GM10847 (cell line): ENCODE data around the gene SLC17A7.

Experiments used
- POLR2A ChIP-seq: IDR thresholded peaks from 2 replicates; pipeline ENCODE4 v1.6.1; 2011; ENCODE audit not compliant: insufficient read length; ENCODE audit errors: extremely low read depth

The SLC17A7 gene

DNA sequence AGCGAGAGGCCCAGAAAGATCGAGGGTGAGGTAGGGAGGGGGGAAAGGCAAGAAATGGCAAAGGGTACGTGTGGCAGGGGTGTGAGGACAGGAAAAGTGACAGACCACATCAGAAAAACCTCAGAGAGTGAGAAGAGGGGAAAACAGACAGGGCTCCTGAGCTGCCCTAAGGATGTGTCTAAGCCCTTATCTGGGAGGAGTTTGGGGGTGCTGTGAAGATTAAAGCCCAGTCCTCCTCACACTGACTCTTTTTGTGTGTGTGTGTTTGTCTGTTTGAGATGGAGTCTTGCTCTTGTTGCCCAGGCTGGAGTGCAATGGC is 17.4 kb downstream of the SLC17A7 start:
- no peak for TF ChIP-seq POLR2A

DNA sequence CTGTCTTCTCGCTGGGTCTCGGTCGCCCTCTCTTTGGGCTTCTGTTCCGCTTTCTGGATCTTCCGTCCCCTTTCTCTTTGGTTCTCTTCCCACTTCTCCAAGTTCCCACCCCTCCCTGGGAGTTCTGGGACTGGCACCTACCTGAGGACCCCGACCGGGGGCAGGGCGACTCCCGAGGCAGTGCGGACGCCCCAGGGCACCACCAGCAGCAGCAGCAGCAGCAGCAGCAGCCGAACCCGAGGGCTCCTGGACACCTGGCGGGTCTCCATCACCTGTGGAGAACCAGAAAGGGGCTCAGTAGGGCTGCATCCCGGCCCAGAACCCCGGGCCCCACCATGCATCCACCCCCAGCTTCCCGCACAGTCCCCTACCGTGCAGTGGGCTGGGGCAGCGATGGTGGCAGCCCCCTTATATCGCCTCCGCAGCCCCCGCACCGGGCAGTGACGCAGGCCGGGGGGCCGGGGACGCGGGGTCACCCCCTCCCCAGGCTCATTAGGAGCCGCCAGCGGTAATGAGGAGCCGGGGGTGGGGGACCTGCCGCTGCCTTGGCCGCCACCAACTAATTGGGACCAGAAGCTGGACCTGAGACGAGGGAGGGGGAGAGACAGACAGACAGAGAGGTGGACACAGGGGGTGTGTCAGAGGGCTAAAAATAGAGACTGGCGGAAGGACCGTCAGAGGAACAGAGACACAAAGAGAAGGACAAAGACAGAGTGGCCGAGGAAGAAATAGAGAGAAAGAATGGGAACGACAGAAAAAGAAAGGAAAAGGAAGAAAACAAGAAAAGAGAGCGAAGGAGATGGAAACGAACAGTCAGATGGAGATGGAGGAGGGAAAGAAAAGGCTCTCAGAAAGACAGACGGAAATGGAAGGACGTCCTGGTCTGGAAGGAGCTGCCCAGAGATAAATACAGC is 18.0 kb downstream of the SLC17A7 start, which contains the start of gene PTH2:
TSS of gene PTH2 (minus strand) at position 371 of the 914 bp plus-strand sequence. CDS start at position 269, 102 bp downstream.
- TF ChIP-seq POLR2A: no peak

DNA sequence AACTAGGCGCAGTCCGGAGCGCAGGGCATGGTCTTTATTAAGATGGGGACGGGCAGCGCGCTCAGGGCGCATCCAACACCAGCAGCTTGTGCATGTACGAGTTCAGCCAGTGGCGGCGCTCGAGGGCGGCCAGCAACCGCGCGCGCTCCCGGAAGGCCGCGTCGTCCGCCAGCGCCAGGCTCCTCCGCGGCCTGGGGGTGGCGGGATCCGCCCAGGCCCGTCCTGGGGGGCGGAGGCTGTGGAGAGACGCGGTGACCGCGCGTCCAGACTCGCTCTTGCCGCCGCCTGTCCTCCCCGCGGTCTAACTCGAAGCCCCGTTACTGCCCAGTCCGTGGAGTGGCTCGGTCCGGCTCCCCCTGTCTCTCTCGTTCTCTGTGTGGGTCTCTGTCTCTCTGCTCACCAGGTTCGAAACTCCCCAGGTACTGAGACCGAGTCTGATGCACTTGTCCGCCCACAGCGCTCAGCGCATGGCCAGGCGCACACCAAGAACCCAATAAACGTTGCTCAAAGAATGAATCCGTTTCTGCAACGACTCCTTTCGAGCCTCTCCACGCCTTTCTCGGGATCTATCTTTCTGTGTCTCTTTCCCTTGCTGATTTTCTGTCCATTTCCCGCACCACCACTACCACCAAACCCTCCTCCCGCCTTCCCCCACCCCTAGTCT is 18.8 kb downstream of the SLC17A7 start:
- TF ChIP-seq POLR2A: no peak

DNA sequence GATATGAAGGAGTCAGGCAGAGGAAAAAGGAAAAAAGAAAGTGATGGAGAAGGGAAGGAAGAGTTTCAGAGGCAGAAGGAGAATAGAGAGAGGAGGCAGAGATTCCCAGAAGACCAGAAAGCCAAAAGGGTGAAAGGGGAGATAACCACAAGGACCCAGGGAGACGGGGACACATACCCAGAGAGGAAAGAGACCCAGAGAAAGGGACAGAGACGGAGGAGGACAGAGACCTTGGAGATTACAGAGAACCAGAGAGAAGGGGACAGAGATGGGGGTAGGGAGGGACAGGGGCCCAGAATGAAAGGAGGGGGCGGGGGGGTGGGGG is 19.5 kb downstream of the SLC17A7 start:
- no peak for TF ChIP-seq POLR2A

DNA sequence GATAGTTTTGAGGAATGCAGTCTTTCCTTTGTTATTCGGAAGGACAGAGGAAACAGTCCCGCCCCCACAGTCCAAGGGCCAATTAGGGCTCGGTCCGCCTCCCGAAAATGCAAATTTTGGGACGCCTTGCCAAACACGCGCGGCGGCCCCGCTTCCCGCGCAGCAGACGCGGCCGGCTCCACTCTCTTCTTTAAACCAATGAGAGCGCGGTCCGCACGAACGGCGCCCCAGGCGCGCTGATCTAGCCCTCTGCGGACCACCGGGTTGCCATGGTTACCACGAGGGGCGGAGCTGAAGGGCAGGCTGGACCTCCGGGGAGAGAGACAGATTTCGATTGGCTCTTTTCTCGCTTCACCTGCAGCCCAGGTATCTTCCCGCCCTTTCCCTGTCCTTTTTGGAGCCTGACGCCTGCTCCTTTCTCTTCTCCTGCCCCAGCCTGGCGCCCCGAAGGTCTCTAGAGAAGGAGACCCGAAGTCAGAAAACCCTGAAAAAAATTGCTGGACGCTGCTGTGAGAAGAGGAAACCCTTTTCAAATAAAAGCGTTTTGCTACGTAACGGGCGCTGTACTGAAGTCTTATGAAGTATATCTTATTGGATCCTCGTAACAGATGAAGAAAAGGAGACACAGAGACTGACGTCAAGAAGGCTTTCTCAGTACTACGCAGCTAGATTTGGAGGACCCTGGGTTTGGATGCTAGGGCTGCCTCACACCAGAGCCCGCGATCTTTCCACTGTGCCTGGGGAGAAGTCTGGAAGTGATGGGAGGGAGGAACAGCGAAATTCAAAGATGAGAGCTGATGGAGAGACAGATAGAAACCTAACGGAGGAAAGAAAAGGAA is 20.1 kb downstream of the SLC17A7 start:
- no peak for TF ChIP-seq POLR2A

DNA sequence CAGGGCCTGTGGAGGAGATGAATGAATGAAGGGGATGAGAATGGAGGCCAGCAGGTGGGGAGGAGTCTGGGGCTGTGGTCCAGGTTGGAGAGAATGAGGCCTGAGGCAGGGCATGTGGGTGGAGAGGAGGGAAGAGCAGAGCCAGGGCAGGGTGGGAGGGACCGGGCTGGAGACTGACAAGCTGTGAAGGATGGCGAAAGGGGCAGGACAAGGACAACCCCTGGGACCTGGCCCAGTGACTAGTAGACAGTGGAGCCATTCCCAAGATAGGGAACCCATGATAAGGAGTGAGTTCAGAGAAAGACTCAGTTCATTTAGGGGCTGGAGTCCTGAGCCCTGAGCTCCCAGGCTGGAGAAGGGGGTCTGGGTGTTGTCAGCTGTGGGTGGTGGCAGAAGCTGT is 21.1 kb downstream of the SLC17A7 start:
- TF ChIP-seq POLR2A: no peak

DNA sequence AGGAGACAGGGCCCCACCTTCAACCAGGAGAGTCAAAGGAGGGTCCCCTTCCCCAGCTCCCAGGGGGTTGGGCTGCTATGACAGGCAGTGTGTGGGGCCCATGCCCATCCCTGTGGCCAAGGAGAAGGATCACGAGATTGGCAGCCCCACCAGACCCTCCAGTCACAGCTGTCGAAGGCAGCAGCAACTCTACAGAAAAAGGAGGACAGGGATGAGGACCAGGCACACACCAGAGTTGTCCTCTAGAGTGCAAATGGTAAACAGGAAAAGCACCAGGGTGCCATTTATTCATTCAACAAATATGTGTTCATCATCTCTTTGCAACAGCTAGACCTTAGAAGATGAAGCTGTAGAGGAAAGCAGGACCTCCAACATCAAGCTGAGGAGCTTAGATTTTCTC is 22.2 kb downstream of the SLC17A7 start:
- TF ChIP-seq POLR2A: no peak

DNA sequence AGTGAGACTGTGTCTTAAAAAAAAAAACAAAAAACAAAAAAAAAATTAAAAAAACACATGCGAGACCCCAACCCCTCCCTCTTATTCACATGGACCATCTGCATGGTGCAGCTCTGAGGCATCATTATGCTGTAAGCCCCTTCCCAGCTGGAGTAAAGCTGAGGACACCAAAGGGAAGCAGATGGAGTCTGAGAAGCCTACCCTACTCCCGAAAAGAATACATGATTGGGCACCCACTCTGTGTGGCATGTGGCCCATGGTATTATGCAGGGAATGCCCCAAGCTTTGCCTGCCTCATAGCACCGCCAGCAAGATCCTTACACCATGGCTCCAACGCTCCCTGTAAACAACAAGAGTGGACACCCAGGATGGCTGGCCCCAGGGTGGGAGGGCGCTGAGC is 22.8 kb downstream of the SLC17A7 start:
- no peak for TF ChIP-seq POLR2A

DNA sequence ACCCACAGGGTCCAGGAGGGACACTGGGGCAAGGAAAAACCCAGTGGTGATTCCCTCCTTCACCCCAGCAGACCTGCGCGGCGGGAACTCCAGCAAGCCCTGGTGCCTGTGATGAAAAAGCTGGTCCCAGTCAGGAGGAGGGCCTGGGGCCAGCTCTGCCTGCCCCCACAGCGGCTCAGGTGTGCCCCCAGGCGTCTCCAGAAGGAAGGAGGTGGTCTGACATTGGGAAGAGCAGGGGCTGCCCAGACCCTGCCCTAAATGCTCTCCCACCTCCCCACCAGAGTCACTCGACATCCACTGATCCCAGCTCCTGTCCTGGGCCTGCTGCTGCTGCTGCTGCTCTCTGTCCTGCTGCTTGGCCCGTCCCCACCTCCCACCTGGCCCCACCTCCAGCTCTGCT is 24.2 kb downstream of the SLC17A7 start:
- no peak for TF ChIP-seq POLR2A

DNA sequence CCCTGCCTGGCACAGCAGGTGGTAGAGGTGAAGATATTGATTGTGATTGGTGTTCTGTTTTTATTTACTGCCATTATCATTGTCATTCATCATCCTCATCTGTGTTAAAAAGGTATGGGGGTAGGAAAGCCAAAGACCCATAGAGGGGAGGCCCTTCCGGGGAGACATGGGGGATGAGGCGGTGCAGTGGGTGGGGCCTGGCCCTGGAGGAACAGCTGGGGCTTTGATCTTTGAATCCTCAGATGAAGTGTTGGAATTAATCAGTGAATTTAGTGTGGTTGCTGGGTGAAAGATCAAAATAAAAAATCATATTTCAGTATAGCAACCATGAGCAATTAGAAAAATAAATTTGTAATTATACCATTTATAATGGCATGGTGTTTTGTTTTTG is 25.5 kb downstream of the SLC17A7 start:
- TF ChIP-seq POLR2A: no peak

DNA sequence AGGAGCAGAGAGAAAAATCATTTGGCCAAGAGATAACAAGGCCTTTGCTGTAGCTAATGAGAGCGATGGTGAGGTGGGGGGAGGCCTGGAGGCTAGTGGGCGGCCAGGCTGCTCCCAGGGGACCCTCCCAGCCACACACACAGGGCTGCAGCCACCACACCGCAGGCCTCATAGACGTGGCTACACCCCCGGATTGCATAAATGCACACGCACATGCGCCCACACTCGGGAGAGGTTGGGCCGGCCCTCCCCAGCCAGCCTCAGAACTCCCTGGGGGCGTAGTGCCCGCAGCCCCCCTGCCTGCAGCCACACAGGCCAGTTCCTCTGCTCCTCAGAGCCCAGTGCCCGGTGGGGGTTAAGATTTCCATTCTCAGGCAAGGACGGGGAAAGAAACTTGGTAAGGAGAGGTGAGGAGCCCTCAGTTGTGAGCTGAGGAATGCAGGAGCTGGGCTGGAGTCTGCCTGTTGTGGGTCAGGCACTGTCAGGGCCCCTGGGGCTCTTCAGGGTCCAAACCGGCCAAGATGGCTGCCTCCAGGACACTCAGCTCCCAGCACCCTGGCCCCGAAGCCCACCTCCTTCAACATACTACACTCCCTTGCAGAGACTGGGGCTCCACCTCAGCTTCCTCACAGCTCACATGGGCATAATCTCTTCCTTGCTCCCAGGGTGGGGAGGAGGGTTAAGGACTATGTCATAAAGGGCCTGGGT is 26.1 kb downstream of the SLC17A7 start:
- TF ChIP-seq POLR2A: no peak

DNA sequence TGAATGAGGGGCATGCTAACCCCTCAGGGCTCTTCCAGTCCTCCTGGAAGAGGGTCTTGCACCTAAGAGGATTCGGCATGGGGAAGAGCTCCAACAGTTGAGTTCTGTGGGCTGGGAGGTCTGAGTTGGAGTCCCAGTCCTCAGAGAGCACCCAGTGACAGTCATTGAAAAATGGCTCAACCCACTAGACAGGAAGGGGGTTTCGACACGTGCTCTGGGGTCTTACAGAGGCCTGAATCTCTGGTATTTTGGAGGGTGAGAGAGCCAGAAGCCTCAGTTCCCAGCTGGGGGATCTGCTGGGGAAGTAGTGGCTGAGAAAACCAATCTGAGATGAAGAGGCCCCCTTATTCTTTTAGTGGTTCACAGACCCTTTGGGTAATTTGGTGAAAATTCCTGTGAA is 27.1 kb downstream of the SLC17A7 start:
- no peak for TF ChIP-seq POLR2A

DNA sequence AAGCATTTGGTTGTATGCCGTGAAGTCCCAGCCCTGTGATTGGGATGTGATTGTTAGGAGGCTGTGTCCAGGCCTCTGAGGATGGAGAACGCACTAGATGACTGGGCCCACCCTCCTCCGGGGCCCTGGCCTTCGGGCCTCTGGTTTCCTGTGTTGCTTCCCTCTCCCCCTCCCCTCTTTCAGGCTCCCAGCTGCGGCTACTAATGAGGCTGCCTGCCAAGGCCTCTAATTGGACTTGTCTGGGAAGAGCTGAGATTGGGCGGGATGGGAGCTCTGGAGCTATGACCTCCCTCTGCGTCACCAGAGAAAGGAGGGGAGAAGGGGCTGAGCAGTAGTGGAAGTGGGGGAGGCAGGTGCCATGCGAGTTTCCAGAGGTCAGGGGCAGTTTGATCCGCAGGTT is 28.0 kb downstream of the SLC17A7 start:
- TF ChIP-seq POLR2A: no peak

DNA sequence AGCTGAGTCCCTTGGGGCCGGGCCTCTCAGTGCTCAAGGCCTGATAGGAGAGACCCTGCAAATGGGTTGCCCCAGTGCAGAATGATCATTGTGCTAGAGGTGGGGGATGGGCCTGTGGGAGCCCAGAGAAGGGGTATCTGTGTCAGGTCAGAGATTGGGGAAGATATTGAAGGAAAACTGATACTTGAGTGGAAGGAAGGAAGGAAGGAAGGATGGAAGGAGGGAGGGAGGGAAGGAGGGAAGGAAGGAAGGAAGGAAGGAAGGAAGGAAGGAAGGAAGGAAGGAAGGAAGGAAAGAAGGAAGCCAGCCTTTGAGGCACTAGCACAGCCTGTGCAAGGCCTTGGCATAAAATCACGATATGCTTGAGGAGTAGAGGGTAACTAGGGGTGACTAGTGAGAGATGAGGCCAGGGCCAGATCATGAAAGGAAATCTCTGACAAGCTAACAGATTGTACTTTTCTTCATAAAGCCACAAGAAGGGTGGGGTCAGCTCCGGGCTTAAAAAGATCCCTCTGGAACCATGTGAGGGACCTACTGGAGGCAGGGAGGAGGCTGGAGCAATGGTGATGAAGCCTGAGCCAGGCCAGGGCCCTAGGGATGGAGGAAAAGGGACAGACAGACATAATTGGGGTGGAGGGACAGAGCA is 29.5 kb downstream of the SLC17A7 start:
- TF ChIP-seq POLR2A: no peak
